Measurements from ENCODE around the gene GSAP.
"Not testable (repeated sequence)": the region's sequence is repeated elsewhere in the genome, so short reads cannot be mapped to it uniquely, and the experiment has no call there.

Gene GSAP

GRCh38 chr7:77353911-77354310 lies 62.2 kb downstream of the GSAP start:
- no peak for DNase-seq

- DNase-seq: no peak
Observed at GRCh38 chr7:77353407-77353721, 62.8 kb downstream of the GSAP start.

- DNase-seq: no peak
Observed at GRCh38 chr7:77352665-77353406, 63.3 kb downstream of the GSAP start.

- DNase-seq: no peak
Observed at GRCh38 chr7:77351539-77352004, 64.6 kb downstream of the GSAP start.

GRCh38 chr7:77349141-77349540 lies 67.0 kb downstream of the GSAP start:
- DNase-seq: no peak

GRCh38 chr7:77348371-77348813 lies 67.8 kb downstream of the GSAP start:
- no peak for DNase-seq

- DNase-seq: no peak
Observed at GRCh38 chr7:77346441-77346840, 69.7 kb downstream of the GSAP start.

- DNase-seq: not testable (repeated sequence)
Observed at GRCh38 chr7:77345426-77345825, 70.7 kb downstream of the GSAP start.

GRCh38 chr7:77339726-77340125 lies 76.4 kb downstream of the GSAP start:
- DNase-seq: no peak

GRCh38 chr7:77338883-77339629 lies 77.1 kb downstream of the GSAP start:
- no peak for DNase-seq

GRCh38 chr7:77338260-77338659 lies 77.9 kb downstream of the GSAP start:
- DNase-seq: no peak

GRCh38 chr7:77337456-77337990 lies 78.6 kb downstream of the GSAP start:
- DNase-seq: no peak

- DNase-seq: no peak
Observed at GRCh38 chr7:77335581-77335980, 80.6 kb downstream of the GSAP start.

- not testable (repeated sequence) for DNase-seq
Observed at GRCh38 chr7:77334039-77334438, 82.1 kb downstream of the GSAP start.

GRCh38 chr7:77331938-77332695 lies 84.0 kb downstream of the GSAP start:
- DNase-seq: no peak

- DNase-seq: no peak
Observed at GRCh38 chr7:77330169-77330882, 85.8 kb downstream of the GSAP start.

- DNase-seq: no peak
Observed at GRCh38 chr7:77329466-77330168, 86.5 kb downstream of the GSAP start.

GRCh38 chr7:77328669-77329068 lies 87.5 kb downstream of the GSAP start:
- DNase-seq: no peak

- DNase-seq: no peak
Observed at GRCh38 chr7:77327932-77328628, 88.1 kb downstream of the GSAP start.

GRCh38 chr7:77327067-77327931 lies 88.8 kb downstream of the GSAP start:
- DNase-seq: no peak
